Panc1 (cell line): ENCODE measurements around the gene UROC1. TPM values are rescaled to one million over a fixed set of nuclear protein-coding genes. Genes with fewer than 3 reads are reported as not detected.

Experiments
- ATAC-seq: fragments of 200-7000 bp; cut with Tn5 transposase; 2 replicates; pipeline ENCODE4 v1.9.1; 2020; ENCODE audit warnings: mild to moderate bottlenecking, moderate library complexity
- BruUV-seq: library from RNA; stranded (reverse); fragments of 400-500 nt; replicated peaks from 2 replicates; lab custom pipeline; 2021; lab: Mats Ljungman, UMichigan
- CTCF ChIA-PET: fragments of 300-600 bp; sonication (Branson Sonifier 250); formaldehyde crosslinking; loops from one replicate; lab custom pipeline; 2022; ENCODE audit warnings: antibody characterized with exemption; lab: Charles Lee
- POLR2A ChIA-PET: fragments of 300-600 bp; sonication (Branson Sonifier 250); formaldehyde crosslinking; loops from one replicate; lab custom pipeline; 2022; ENCODE audit warnings: antibody characterized with exemption; lab: Charles Lee
- DNase-seq: peaks from one replicate; pipeline ENCODE4 v3.0.0-alpha.2; 2010; ENCODE audit warnings: low read depth, low spot score
- H3K27ac ChIP-seq: 2 replicates; pipeline ENCODE4 v1.5.1; 2011; ENCODE audit warnings: mild to moderate bottlenecking, low read length, inconsistent platforms
- H3K27me3 ChIP-seq: fragments of 200-500 bp; sonication (Bioruptor generic); 2 replicates; pipeline ENCODE4 v1.6.0; 2014; ENCODE audit warnings: low read length, inconsistent platforms; ENCODE audit not compliant: control insufficient read depth, insufficient read depth
- H3K36me3 ChIP-seq: fragments of 200-500 bp; sonication (Bioruptor generic); 2 replicates; pipeline ENCODE4 v1.5.1; 2014; ENCODE audit warnings: inconsistent platforms, mild to moderate bottlenecking, low read length, moderate library complexity; ENCODE audit not compliant: control insufficient read depth, insufficient read depth
- H3K4me1 ChIP-seq: 2 replicates; pipeline ENCODE4 v1.5.1; 2011; ENCODE audit warnings: inconsistent platforms, mild to moderate bottlenecking, low read length, moderate library complexity; ENCODE audit not compliant: control insufficient read depth, insufficient read depth
- H3K4me3 ChIP-seq, 2 experiments: 2 replicates each; pipeline ENCODE4 v1.5.1; 2011 to 2012; ENCODE audit warnings: low read depth in 2 of 2, low read length in 2 of 2, mild to moderate bottlenecking in 2 of 2, inconsistent platforms in 1 of 2, moderate library complexity in 1 of 2
- H3K9me3 ChIP-seq: fragments of 200-500 bp; sonication (Bioruptor generic); 2 replicates; pipeline ENCODE4 v1.5.1; 2014; ENCODE audit warnings: low read depth, mild to moderate bottlenecking, inconsistent platforms, low read length, moderate library complexity; ENCODE audit not compliant: control insufficient read depth, insufficient read depth
- CTCF ChIP-seq: fragments of 450-650 bp; IDR thresholded peaks from 2 replicates; pipeline ENCODE4 v1.5.1; 2017; ENCODE audit warnings: mild to moderate bottlenecking
- POLR2AphosphoS5 ChIP-seq: IDR thresholded peaks from 2 replicates; pipeline ENCODE4 v1.6.1; 2012; ENCODE audit warnings: mild to moderate bottlenecking, low read depth, low read length, moderate library complexity
- REST ChIP-seq, 2 experiments: IDR thresholded peaks; 2 replicates each; pipeline ENCODE4 v1.6.1; 2011 to 2012; ENCODE audit warnings: low read depth in 2 of 2, control low read depth in 1 of 2, low read length in 1 of 2, mild to moderate bottlenecking in 1 of 2, moderate library complexity in 1 of 2; ENCODE audit not compliant: insufficient read depth in 1 of 2
- SIN3A ChIP-seq: IDR thresholded peaks from 2 replicates; pipeline ENCODE4 v1.6.1; 2012; ENCODE audit warnings: low read depth, mild to moderate bottlenecking, low read length, moderate library complexity, borderline replicate concordance; ENCODE audit not compliant: insufficient read depth
- TCF7L2 ChIP-seq: IDR thresholded peaks from 2 replicates; pipeline ENCODE4 v1.6.1; 2011; ENCODE audit warnings: mild to moderate bottlenecking, low read depth, low read length, inconsistent platforms
- in situ Hi-C: cut with HindIII; loops from 2 replicates; pipeline ENCODE4 v1.10.0; 2016; ENCODE audit warnings: low sequenced_read_pairs, low pct_unique_long_range_greater_than_20kb
- intact Hi-C: fragments of 100-400 bp; cut with micrococcal nuclease; formaldehyde crosslinking; loops from one replicate; pipeline ENCODE4 v1.10.0; 2022; ENCODE audit not compliant: unreplicated experiment
- total RNA-seq: library from RNA; stranded (reverse); gene quantifications from one replicate; pipeline ENCODE4 v1.2.1, GENCODE V29; 2021; ENCODE audit not compliant: unreplicated experiment

UROC1 gene
- total RNA-seq, 1 experiment from 2014 or later: not detected

GRCh38 chr3:126524429-126524988 lies 6.9 kb upstream of the UROC1 start:
- no TSS peak for BruUV-seq
- peaks cover 8% of the 10 kb centered on the region for H3K27me3 ChIP-seq
- H3K9me3 ChIP-seq: no peaks in the 10 kb centered on the region
- no peaks in the 10 kb centered on the region for H3K36me3 ChIP-seq
- ChIA-PET POLR2A (no interaction called here), CTCF (no interaction called here)
- TF ChIP-seq SIN3A (no peak), CTCF (no peak), TCF7L2 (no peak), POLR2AphosphoS5 (no peak), REST (IDR thresholded peaks at IDR 0.05; ENCODE audit: insufficient read depth in 1 of 2, low read depth in 2 of 2, low read length in 1 of 2) (no peak)
- intact Hi-C loops: loop anchor here (10.0 kb wide), 1 partner anchor 140 kb away; no protein-coding TSS in a partner anchor
- no peak for DNase-seq
- H3K27ac ChIP-seq: no peak overlapping the region
- H3K4me3 ChIP-seq: peak overlapping the region; percentile 46 to 48
- H3K4me1 ChIP-seq: peaks cover 4% of the 10 kb centered on the region; the same call in 1 of the 2 replicates
- in situ Hi-C loops: no loop called here
- ATAC-seq: peak; percentile 36

- intact Hi-C loops: loop anchor here (10.0 kb wide), 1 partner anchor 141 kb away; no protein-coding TSS in a partner anchor
- DNase-seq (no peak), ATAC-seq (peak; percentile 87)
- ChIA-PET POLR2A (no interaction called here), CTCF (interaction anchor here (0.5 kb wide), 1 partner anchor 1025 kb away, joined by 3 read pairs; no protein-coding TSS in a partner anchor)
- peak within 1 kb of the TSS; percentile 46 to 48 for H3K4me3 ChIP-seq
- H3K27me3 ChIP-seq: peaks cover 8% of the 10 kb centered on the region
- TF ChIP-seq SIN3A (no peak), CTCF (peak; percentile 49; the same call in 1 of the 2 replicates)
- in situ Hi-C loops: no loop called here
- H3K36me3 ChIP-seq: no peaks in the 10 kb centered on the region
- peaks cover 4% of the 10 kb centered on the region; the same call in 1 of the 2 replicates for H3K4me1 ChIP-seq
- no peak within 1 kb of the TSS for H3K27ac ChIP-seq
- H3K9me3 ChIP-seq: no peaks in the 10 kb centered on the region
- BruUV-seq: no TSS peak
Observed at GRCh38 chr3:126523745-126524428, 6.3 kb upstream of the UROC1 start, which contains the start of gene CHST13. Gene CHST13 (plus strand): TSS chr3:126524155. CDS start chr3:126524333, 178 bp downstream.
